WI38 (cell line): ENCODE results near the gene PARS2.

Experiments used
- H3K4me3 ChIP-seq: 2 replicates; pipeline ENCODE4 v1.5.1; 2011; ENCODE audit warnings: low read depth, mild to moderate bottlenecking, control low read depth, low read length
- TF ChIP-seq, protein P1 (sequence below): IDR thresholded peaks from 2 replicates; pipeline ENCODE4 v1.5.1; 2012; ENCODE audit warnings: low read depth, mild to moderate bottlenecking, control low read depth, low read length

PARS2 gene

GRCh38 chr1:54798206-54798605, 33.9 kb upstream of the PARS2 start:
- TF ChIP-seq, protein P1, sequence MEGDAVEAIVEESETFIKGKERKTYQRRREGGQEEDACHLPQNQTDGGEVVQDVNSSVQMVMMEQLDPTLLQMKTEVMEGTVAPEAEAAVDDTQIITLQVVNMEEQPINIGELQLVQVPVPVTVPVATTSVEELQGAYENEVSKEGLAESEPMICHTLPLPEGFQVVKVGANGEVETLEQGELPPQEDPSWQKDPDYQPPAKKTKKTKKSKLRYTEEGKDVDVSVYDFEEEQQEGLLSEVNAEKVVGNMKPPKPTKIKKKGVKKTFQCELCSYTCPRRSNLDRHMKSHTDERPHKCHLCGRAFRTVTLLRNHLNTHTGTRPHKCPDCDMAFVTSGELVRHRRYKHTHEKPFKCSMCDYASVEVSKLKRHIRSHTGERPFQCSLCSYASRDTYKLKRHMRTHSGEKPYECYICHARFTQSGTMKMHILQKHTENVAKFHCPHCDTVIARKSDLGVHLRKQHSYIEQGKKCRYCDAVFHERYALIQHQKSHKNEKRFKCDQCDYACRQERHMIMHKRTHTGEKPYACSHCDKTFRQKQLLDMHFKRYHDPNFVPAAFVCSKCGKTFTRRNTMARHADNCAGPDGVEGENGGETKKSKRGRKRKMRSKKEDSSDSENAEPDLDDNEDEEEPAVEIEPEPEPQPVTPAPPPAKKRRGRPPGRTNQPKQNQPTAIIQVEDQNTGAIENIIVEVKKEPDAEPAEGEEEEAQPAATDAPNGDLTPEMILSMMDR: no peak
- no peak overlapping the region for H3K4me3 ChIP-seq

- TF ChIP-seq, protein P1: no peak
- H3K4me3 ChIP-seq: no peak overlapping the region
These were observed 32.6 kb upstream of the PARS2 start for GRCh38 chr1:54796902-54797301.

GRCh38 chr1:54795841-54796468, 31.6 kb upstream of the PARS2 start:
- H3K4me3 ChIP-seq: no peak overlapping the region
- TF ChIP-seq, protein P1: no peak

DNA sequence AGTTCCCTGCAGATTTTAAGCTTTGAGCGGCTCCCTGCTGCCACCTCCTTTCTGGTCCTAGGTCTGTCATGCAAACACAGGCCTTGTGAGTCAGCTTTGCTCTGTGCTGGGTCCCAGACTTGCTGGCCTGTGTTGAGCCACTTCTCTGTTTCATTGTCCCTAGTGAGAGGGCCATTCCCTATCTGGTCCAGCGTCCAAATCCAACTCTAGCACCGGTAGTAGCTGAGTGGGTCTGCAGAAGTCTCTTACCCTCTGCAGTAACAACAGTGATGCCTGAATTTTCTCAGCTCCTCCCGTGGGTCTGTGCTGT, 31.0 kb upstream of the PARS2 start:
- TF ChIP-seq, protein P1: no peak

GRCh38 chr1:54794451-54795355, 30.4 kb upstream of the PARS2 start:
- TF ChIP-seq, protein P1: no peak

More for the DNA sequence above, 31.0 kb upstream of the PARS2 start:
- no peak overlapping the region for H3K4me3 ChIP-seq

GRCh38 chr1:54792686-54793282, 28.5 kb upstream of the PARS2 start:
- H3K4me3 ChIP-seq: no peak overlapping the region
- TF ChIP-seq, protein P1: no peak

More at GRCh38 chr1:54794451-54795355, 30.4 kb upstream of the PARS2 start:
- H3K4me3 ChIP-seq: no peak overlapping the region
